Measurements from ENCODE around the gene SEMA4B.

The SEMA4B gene

DNA sequence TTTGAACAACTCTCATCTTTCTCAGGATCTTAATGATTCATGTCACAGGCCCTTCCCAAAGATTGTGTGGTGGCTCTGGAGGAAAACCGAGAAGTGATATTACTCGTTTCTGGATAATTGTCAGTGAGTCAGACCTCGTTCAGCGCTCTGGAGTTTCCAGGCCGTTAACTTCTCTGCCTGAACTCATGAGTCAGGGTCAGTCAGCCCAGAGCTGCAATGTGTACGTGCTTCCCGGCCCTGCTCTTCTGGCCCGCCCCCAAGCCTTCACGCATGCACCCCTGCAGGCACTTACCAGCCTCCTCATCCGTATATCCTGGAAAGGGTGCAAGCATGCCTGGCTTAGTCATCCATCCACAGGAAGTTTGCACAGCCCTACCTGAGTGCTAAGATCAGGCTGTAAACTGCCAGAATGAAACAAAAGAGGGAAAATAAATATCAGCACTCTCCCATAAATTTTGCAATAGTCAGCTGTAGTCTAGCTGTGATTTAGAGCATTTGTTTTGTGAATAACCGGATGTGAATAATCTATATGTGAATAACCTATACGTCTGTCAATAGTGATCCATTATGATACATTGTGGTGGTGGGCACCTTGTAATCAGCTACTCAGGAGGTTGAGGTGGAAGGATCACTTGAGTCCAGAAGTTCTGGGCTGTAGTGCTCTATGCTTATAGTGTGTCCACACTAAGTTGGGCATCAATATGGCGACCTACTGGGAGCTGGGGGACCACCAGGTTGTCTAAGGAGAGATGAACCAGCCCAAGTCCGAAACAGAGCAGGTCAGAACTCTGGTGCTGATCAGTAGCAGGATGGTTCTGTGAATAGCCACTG is 35.3 kb upstream of the SEMA4B start:
- H3K36me3 ChIP-seq (replicated peaks), result no peaks in the 10 kb centered on the region
- in situ Hi-C loops (cut with HindIII; ENCODE audit: low pct_ligation_motif_present, low sequenced_read_pairs), result no loop called here
- no peaks in the 10 kb centered on the region for H3K27me3 ChIP-seq (replicated peaks)
- DNase-seq, result peak; percentile 98
- no peak overlapping the region for H3K4me3 ChIP-seq (ENCODE audit: low read depth, low read length)
- peak overlapping the region; percentile 66 for H3K27ac ChIP-seq
- TF ChIP-seq, protein P1, sequence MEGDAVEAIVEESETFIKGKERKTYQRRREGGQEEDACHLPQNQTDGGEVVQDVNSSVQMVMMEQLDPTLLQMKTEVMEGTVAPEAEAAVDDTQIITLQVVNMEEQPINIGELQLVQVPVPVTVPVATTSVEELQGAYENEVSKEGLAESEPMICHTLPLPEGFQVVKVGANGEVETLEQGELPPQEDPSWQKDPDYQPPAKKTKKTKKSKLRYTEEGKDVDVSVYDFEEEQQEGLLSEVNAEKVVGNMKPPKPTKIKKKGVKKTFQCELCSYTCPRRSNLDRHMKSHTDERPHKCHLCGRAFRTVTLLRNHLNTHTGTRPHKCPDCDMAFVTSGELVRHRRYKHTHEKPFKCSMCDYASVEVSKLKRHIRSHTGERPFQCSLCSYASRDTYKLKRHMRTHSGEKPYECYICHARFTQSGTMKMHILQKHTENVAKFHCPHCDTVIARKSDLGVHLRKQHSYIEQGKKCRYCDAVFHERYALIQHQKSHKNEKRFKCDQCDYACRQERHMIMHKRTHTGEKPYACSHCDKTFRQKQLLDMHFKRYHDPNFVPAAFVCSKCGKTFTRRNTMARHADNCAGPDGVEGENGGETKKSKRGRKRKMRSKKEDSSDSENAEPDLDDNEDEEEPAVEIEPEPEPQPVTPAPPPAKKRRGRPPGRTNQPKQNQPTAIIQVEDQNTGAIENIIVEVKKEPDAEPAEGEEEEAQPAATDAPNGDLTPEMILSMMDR (IDR thresholded peaks at IDR 0.05; ENCODE audit: low read depth, low read length, missing control alignments), result no peak

DNA sequence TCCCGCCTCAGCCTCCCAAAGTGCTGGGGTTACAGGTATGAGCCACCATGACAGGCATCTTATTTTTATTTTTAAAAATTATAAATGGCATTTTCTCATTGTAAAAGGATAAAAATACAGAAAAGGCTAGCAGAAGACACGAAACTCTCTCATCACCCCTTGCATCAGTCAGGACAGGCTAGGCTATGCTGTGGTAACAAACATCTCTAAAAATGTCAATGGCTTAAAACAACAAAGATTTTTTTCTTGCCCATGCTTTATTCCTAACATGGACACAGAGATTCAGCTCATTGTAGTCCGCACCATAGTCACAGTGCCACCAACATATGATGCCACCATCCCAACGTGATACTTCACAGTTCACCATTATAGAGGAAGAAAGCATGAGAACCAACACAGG is 34.0 kb upstream of the SEMA4B start:
- in situ Hi-C loops (cut with HindIII; ENCODE audit: low pct_ligation_motif_present, low sequenced_read_pairs), result no loop called here
- TF ChIP-seq, protein P1 (IDR thresholded peaks at IDR 0.05; ENCODE audit: low read depth, low read length, missing control alignments), result no peak
- Histone ChIP-seq H3K36me3 (replicated peaks) (no peaks in the 10 kb centered on the region), H3K4me3 (ENCODE audit: low read depth, low read length) (no peak overlapping the region), H3K27ac (no peak overlapping the region), H3K27me3 (replicated peaks) (no peaks in the 10 kb centered on the region)
- no peak for DNase-seq

DNA sequence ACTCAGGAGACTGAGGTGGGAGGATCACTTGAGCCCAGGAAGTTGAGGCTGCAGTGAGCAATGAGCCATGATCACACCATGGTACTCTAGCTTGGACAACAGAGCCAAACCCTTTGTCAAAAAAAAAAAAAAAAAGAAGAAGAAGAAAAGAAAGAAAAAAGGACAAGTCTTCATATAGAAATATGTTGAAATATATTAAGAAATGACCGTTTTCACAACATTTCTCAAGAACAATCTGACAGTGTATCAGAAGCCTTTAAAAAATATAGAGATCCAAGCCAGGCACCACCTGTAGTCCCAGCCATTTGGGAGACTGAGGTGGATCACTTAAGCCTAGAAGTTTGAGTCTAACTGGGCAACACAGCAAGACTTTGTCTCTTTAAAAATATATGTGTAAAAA is 29.5 kb upstream of the SEMA4B start:
- H3K36me3 ChIP-seq (replicated peaks), result no peaks in the 10 kb centered on the region
- DNase-seq, result no peak
- H3K27me3 ChIP-seq (replicated peaks), result no peaks in the 10 kb centered on the region
- TF ChIP-seq, protein P1 (IDR thresholded peaks at IDR 0.05; ENCODE audit: low read depth, low read length, missing control alignments), result no peak
- in situ Hi-C loops (cut with HindIII; ENCODE audit: low pct_ligation_motif_present, low sequenced_read_pairs), result no loop called here
- no peak overlapping the region for H3K4me3 ChIP-seq (ENCODE audit: low read depth, low read length)
- no peak overlapping the region for H3K27ac ChIP-seq

GRCh38 chr15:90173372-90173771 is 27.8 kb upstream of the SEMA4B start:
- TF ChIP-seq, protein P1 (IDR thresholded peaks at IDR 0.05; ENCODE audit: low read depth, low read length, missing control alignments), result no peak
- H3K27ac ChIP-seq, result no peak overlapping the region
- H3K36me3 ChIP-seq (replicated peaks), result no peaks in the 10 kb centered on the region
- no peak overlapping the region for H3K4me3 ChIP-seq (ENCODE audit: low read depth, low read length)
- H3K27me3 ChIP-seq (replicated peaks), result no peaks in the 10 kb centered on the region
- DNase-seq, result no peak
- in situ Hi-C loops (cut with HindIII; ENCODE audit: low pct_ligation_motif_present, low sequenced_read_pairs), result no loop called here

- Histone ChIP-seq H3K4me3 (ENCODE audit: low read depth, low read length) (no peak overlapping the region), H3K27me3 (replicated peaks) (no peaks in the 10 kb centered on the region), H3K36me3 (replicated peaks) (no peaks in the 10 kb centered on the region), H3K27ac (no peak overlapping the region)
- DNase-seq, result no peak
- TF ChIP-seq, protein P1 (IDR thresholded peaks at IDR 0.05; ENCODE audit: low read depth, low read length, missing control alignments), result no peak
- in situ Hi-C loops (cut with HindIII; ENCODE audit: low pct_ligation_motif_present, low sequenced_read_pairs), result no loop called here
Observed at GRCh38 chr15:90174140-90174875, 26.8 kb upstream of the SEMA4B start.
